HG02970 (cell line): ENCODE results near the gene DOCK3.
"Not testable (repeated sequence)": the region's sequence is repeated elsewhere in the genome, so short reads cannot be mapped to it uniquely, and the experiment has no call there.

Experiments
- ATAC-seq: cut with Tn5 transposase; IDR thresholded peaks from one replicate; pipeline ENCODE4 v1.9.1; 2021; ENCODE audit warnings: mild to moderate bottlenecking, moderate library complexity, moderate number of reproducible peaks; ENCODE audit not compliant: unreplicated experiment, low FRiP score

DOCK3 gene

DNA sequence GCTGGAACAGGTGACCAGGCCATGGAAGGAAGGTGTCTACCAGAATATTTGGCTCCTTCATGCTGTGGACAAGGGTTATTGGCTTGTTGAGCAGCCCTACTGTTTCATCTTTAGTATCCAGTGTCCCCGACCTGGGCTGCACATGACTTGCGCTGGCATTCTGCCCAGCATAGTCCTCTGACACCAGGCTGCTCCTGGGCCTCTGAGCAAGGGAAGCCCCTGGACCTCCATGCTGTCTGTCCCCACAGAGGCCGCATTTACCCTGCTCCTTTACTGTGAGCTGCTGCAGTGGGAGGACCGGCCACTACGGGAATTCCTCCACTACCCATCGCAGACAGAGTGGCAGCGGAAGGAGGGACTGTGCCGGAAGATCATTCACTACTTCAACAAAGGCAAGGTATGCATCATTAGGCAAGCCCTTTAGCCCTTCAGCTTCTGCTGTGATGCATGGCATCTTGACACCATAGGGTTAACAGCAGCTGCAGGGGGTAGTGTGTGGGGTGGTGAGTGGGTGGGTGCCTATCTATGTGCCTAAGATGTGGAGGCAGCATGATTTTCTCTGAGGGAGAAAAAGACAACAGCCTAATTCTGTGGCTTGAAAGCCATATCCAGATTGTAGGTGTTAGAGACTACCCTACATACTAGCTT, 666.4 kb downstream of the DOCK3 start:
- ATAC-seq = no peak

DNA sequence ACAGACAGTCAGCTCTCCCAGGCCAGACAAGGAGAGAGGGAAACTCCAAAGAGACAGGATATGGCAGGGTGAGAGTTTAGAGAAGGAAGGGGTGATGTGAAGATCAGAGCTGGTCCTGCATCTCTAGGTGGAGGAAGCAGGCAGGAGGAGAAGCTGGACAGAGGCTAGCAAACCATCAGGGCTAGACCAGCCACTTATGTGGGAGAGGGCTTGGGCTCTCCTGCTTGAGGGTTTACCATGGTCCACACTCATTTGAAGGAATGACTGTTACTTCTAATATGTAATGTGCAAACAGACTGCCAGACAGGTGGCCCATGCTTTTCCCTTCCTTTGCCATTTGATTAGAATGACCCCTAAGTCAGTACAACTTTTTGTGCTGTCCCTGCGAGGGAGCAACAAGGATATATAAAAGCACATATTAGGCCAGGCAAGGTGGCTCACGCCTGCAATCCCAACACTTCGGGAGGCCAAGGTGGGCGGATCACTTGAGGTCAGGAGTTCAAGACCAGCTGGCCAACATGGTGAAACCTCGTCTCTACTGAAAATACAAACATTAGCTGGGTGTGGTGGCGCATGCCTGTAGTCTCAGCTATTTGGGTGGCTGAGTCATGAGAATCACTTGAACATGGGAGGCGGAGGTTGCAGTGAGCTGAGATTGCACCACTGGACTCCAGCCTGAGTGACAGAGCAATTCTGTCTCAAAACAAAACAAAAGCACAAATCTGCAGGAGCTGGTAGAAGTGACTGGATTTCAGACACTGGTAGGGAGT, 669.4 kb downstream of the DOCK3 start:
- no peak for ATAC-seq

DNA sequence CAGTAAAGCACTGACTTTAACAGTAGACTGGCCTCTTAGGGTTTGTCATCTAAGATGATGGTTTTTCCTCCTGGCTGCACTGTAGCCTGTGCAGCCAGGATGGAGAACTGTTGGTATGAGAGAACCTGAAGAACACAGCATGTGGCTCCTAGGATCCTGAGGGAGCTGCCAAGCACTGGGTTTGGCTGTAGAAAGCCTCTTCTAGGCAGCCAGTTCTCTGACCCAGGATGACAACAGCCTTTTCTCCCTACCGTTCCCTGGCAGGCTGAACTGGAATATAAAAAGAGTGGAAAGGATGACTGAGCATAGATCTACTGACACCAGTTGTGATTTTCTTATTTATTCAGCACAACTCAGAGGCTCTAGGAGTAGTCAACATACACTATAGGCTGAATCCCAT, 676.0 kb downstream of the DOCK3 start:
- no peak for ATAC-seq

- no peak for ATAC-seq
Observed at GRCh38 chr3:51353131-51353530, 678.4 kb downstream of the DOCK3 start.

DNA sequence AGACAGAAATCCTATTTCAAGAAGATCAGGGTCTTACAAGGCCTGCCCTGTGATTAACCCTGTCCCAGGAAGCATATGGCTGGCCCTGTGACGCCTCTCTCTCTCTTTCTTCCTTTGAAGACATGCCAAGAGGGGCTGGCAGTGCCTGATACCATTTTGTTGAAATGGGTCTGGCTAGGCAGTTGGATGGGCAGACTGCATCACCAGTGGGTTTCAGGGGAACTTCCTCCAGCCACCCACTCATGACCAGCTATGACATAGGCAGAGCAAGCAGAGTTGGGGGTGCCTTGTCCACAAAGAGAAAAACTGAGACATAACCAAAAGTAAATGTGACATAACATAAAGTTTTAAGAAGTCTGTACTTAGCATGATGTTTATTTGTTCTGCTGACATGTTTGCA, 679.0 kb downstream of the DOCK3 start:
- ATAC-seq = no peak

- ATAC-seq = no peak
Observed at GRCh38 chr3:51354172-51354571, 679.4 kb downstream of the DOCK3 start.

DNA sequence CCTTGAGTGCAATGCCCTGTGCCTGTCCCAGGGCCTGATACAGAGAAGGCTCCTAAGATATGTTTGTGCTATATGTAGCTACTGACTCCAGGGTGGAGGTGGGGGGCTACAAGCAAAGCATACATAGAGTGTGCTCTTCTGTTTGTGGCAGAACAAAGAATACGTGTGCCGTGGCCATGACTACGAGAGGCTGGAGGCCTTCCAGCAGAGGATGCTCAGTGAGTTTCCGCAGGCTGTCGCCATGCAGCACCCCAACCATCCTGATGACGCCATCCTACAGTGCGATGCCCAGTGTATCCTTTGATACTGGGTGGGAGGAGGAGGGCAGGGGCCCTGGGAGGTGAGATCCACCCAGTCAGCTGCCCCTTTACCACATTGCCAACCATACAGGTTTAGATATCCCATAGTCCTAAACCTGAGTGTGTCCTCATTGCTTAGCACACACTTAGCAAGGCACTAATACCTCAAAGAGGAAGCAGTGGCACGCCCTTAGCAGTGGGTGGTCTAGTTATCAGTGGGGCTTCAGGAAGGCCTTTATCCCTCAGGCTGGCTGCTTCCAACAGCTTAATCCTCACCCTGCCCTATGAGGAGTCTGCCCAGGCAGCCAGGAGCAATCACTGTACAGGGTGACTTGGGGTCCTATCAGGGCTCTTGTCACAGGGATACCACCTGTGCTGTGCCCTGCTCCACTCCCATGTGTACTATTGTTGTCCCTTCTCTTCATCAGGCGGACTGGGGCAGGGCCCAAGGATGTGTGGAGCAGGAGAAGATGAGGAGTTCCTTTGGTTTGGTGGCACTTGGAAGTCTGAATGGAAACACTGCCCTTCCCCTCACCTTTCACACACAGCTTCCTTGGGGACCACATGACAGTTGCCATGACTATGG, 680.2 kb downstream of the DOCK3 start:
- ATAC-seq = no peak

- ATAC-seq = no peak
Observed at GRCh38 chr3:51355891-51356578, 681.3 kb downstream of the DOCK3 start.

- no peak for ATAC-seq
Observed at GRCh38 chr3:51357856-51358255, 683.1 kb downstream of the DOCK3 start.

DNA sequence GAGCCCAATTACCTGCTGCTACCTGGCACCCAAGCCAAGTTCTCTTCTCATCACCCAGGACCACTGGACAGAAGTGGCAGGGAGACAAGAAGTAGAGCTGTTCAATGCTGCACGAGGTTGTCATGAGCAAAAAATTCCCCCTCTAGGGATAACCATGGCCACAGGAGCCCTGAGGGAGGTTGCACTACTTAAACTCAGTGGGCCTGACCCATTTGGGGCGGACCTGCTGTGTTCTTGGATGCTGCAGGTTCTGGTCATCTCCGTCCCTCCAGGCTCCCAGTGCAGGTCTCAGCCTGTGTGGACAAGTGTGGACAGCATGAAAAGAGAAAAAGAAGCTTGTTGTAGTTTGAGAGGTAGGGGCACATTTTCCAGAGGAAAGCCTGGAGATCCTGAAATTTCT, 684.3 kb downstream of the DOCK3 start:
- no peak for ATAC-seq

GRCh38 chr3:51360806-51361205, 686.1 kb downstream of the DOCK3 start:
- ATAC-seq = no peak

- no peak for ATAC-seq
Observed at GRCh38 chr3:51361746-51362145, 687.0 kb downstream of the DOCK3 start.

- ATAC-seq = no peak
Observed at GRCh38 chr3:51362476-51362875, 687.7 kb downstream of the DOCK3 start.

GRCh38 chr3:51368276-51368675, 693.5 kb downstream of the DOCK3 start:
- not testable (repeated sequence) for ATAC-seq

- ATAC-seq = no peak
Observed at GRCh38 chr3:51371943-51372557, 697.3 kb downstream of the DOCK3 start.

GRCh38 chr3:51373658-51374421, 699.1 kb downstream of the DOCK3 start:
- ATAC-seq = no peak

DNA sequence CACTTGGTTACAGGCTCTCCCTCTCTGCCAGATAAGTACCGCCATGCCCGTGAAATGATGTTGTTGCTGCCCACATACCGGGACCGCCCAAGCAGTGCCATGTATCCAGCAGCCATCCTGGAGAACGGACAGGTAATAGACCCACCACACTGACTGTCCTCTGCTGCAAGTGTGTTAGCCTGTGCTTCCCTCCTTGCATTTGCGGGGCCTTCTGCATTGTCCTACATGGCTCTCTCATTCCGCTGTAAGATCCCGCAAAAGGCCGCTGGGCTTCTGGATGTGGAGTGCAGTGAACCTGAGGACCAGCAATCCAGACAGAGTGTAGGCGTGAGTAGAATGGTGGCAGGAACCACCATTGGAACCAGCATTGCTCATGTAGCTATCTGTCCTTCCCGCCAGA, 699.7 kb downstream of the DOCK3 start:
- no peak for ATAC-seq

DNA sequence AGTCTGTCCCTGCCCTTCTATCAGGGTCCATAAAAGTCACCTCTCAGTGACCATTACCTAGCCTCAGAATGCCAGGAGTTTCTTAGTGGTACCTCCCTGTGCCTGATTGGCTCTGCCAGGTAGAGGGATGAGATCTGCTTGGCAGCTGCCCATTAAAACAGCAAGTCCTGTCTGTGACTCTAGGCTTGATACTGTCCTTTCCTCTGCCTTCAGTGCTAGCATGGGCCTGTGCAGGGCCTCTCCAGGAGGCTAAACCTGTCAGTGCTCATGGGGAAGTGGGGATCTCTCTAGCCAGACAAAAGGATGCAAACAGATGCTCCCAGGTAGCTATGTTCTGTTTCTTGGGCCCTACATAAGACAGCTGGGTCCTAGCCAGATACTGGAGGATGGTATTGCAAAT, 700.4 kb downstream of the DOCK3 start:
- ATAC-seq = no peak

- ATAC-seq = no peak
Observed at GRCh38 chr3:51375571-51375970, 700.8 kb downstream of the DOCK3 start.
